HG03432 (cell line): ENCODE results near the gene CKS1B.

Experiments
- ATAC-seq: cut with Tn5 transposase; IDR thresholded peaks from one replicate; pipeline ENCODE4 v1.9.1; 2021; ENCODE audit warnings: mild to moderate bottlenecking, moderate library complexity; ENCODE audit not compliant: unreplicated experiment

CKS1B gene

GRCh38 chr1:154974102-154974807, at the start of gene CKS1B:
Gene CKS1B, plus strand, starts transcription at chr1:154974681. Its CDS starts 65 bp downstream, at chr1:154974746.
- peak; percentile 73 for ATAC-seq

- no peak for ATAC-seq
Measured at GRCh38 chr1:154925335-154926170, 48.9 kb upstream of the CKS1B start.

GRCh38 chr1:154926201-154926600, 48.3 kb upstream of the CKS1B start:
- ATAC-seq: no peak

GRCh38 chr1:154931940-154932487, 42.5 kb upstream of the CKS1B start:
- no peak for ATAC-seq

- ATAC-seq: no peak
Measured at GRCh38 chr1:154934358-154934948, 40.0 kb upstream of the CKS1B start.

GRCh38 chr1:154935749-154936554, 38.5 kb upstream of the CKS1B start:
- ATAC-seq: no peak

GRCh38 chr1:154936555-154937084, 37.9 kb upstream of the CKS1B start, which contains the start of gene PMVK:
Gene PMVK, minus strand, starts transcription at chr1:154936719. Its CDS starts 34 bp downstream, at chr1:154936685.
- ATAC-seq: peak; percentile 80

GRCh38 chr1:154937085-154937987, 37.1 kb upstream of the CKS1B start:
- peak; percentile 59 for ATAC-seq

GRCh38 chr1:154937988-154938386, 36.5 kb upstream of the CKS1B start:
- no peak for ATAC-seq

GRCh38 chr1:154938604-154939399, 35.7 kb upstream of the CKS1B start:
- no peak for ATAC-seq

GRCh38 chr1:154940213-154940560, 34.3 kb upstream of the CKS1B start:
- no peak for ATAC-seq

- ATAC-seq: no peak
Measured at GRCh38 chr1:154940651-154941194, 33.8 kb upstream of the CKS1B start.

GRCh38 chr1:154941333-154942013, 33.0 kb upstream of the CKS1B start:
- no peak for ATAC-seq

- ATAC-seq: no peak
Measured at GRCh38 chr1:154943649-154944400, 30.7 kb upstream of the CKS1B start.

GRCh38 chr1:154944401-154945159, 29.9 kb upstream of the CKS1B start:
- ATAC-seq: no peak
